Measurements from ENCODE around the gene CD82. TPM values are rescaled to one million over a fixed set of nuclear protein-coding genes. Genes with fewer than 3 reads are reported as not detected.
"Not testable (repeated sequence)": the region's sequence is repeated elsewhere in the genome, so short reads cannot be mapped to it uniquely, and the experiment has no call there.

CD82 gene
- total RNA-seq, 1 donor from 2014 or later: 228 TPM

- intact Hi-C loops (cut with micrococcal nuclease): loop anchor here (10.0 kb wide), 1 partner anchor 147 kb away; no protein-coding TSS in a partner anchor
Measured at GRCh38 chr11:44627911-44628729, 62.7 kb downstream of the CD82 start.

- intact Hi-C loops (cut with micrococcal nuclease): loop anchor here (10.0 kb wide), 1 partner anchor 146 kb away; no protein-coding TSS in a partner anchor
Measured at GRCh38 chr11:44628730-44629700, 63.6 kb downstream of the CD82 start.

GRCh38 chr11:44629732-44630345 is 64.4 kb downstream of the CD82 start:
- intact Hi-C loops (cut with micrococcal nuclease): loop anchor here (5.0 to 10.0 kb wide), 2 partner anchors 97 to 145 kb away; partner anchors contain the start of gene TSPAN18

GRCh38 chr11:44630511-44631210 is 65.2 kb downstream of the CD82 start:
- intact Hi-C loops (cut with micrococcal nuclease): loop anchor here (5.0 kb wide), 1 partner anchor 97 kb away; the partner anchor contains the start of gene TSPAN18

- intact Hi-C loops (cut with micrococcal nuclease): loop anchor here (5.0 kb wide), 1 partner anchor 95 kb away; the partner anchor contains the start of gene TSPAN18
Measured at GRCh38 chr11:44631831-44632230, 66.4 kb downstream of the CD82 start.

- intact Hi-C loops (cut with micrococcal nuclease): loop anchor here (5.0 kb wide), 1 partner anchor 95 kb away; the partner anchor contains the start of gene TSPAN18
Measured at GRCh38 chr11:44632466-44633123, 67.1 kb downstream of the CD82 start.

GRCh38 chr11:44633641-44634040 is 68.2 kb downstream of the CD82 start:
- intact Hi-C loops (cut with micrococcal nuclease): loop anchor here (5.0 kb wide), 1 partner anchor 94 kb away; the partner anchor contains the start of gene TSPAN18

- intact Hi-C loops (cut with micrococcal nuclease): loop anchor here (5.0 kb wide), 1 partner anchor 93 kb away; the partner anchor contains the start of gene TSPAN18
Measured at GRCh38 chr11:44634401-44635281, 69.2 kb downstream of the CD82 start.

- intact Hi-C loops (cut with micrococcal nuclease): no loop called here
Measured at GRCh38 chr11:44637487-44637886, 72.0 kb downstream of the CD82 start.

- intact Hi-C loops (cut with micrococcal nuclease): no loop called here
Measured at GRCh38 chr11:44638032-44638431, 72.6 kb downstream of the CD82 start.

GRCh38 chr11:44643217-44643616 is 77.8 kb downstream of the CD82 start:
- intact Hi-C loops (cut with micrococcal nuclease): no loop called here

GRCh38 chr11:44645827-44646226 is 80.4 kb downstream of the CD82 start:
- intact Hi-C loops (cut with micrococcal nuclease): no loop called here

GRCh38 chr11:44647255-44647955 is 81.9 kb downstream of the CD82 start:
- intact Hi-C loops (cut with micrococcal nuclease): not testable (repeated sequence)

GRCh38 chr11:44648109-44648508 is 82.6 kb downstream of the CD82 start:
- intact Hi-C loops (cut with micrococcal nuclease): no loop called here

GRCh38 chr11:44651535-44652155 is 86.2 kb downstream of the CD82 start:
- intact Hi-C loops (cut with micrococcal nuclease): no loop called here

GRCh38 chr11:44652901-44653644 is 87.6 kb downstream of the CD82 start:
- intact Hi-C loops (cut with micrococcal nuclease): no loop called here

- intact Hi-C loops (cut with micrococcal nuclease): no loop called here
Measured at GRCh38 chr11:44654057-44654456, 88.6 kb downstream of the CD82 start.
